Gastroesophageal sphincter (tissue), 4 donors: ENCODE results near the gene PRTFDC1. TPM values are rescaled to one million over a fixed set of nuclear protein-coding genes. Genes with fewer than 3 reads are reported as not detected.

Experiments used
- ATAC-seq: fragments of 150-250 bp; one replicate; pipeline ENCODE4 v1.9.1; 2016; ENCODE audit warnings: mild to moderate bottlenecking, moderate library complexity
- H3K27ac ChIP-seq, 4 donors: fragments of 200-600 bp; sonication (generic) in 3 of 4; 1 replicate in 3 of 4; 2 replicates in 1 of 4; pipeline ENCODE4 v1.5.1; 2016 to 2019
- H3K27me3 ChIP-seq: fragments of 200-600 bp; sonication (generic); one replicate; pipeline ENCODE4 v1.5.1; 2019
- H3K36me3 ChIP-seq, 2 donors: fragments of 200-600 bp; sonication (generic); one replicate each; pipeline ENCODE4 v1.5.1; 2019; ENCODE audit warnings: control low read depth in 1 of 2
- H3K4me1 ChIP-seq, 3 donors: fragments of 200-600 bp; sonication (generic); 1 replicate in 2 of 3; 2 replicates in 1 of 3; pipeline ENCODE4 v1.5.1; 2016 to 2019; ENCODE audit warnings: control low read depth in 2 of 3
- H3K4me3 ChIP-seq, 2 donors: fragments of 200-600 bp; sonication (generic); one replicate each; pipeline ENCODE4 v1.5.1; 2019; ENCODE audit warnings: mild to moderate bottlenecking in 1 of 2, moderate library complexity in 1 of 2
- H3K9me3 ChIP-seq, 3 donors: fragments of 200-600 bp; sonication (generic); one replicate each; pipeline ENCODE4 v1.5.1; 2017 to 2019; ENCODE audit warnings: control low read depth in 2 of 3
- CTCF ChIP-seq, 4 experiments: fragments of 200-600 bp in 2 of 4; fragments of 450-650 bp in 2 of 4; sonication (generic) in 1 of 4; IDR thresholded peaks; one replicate each; pipeline ENCODE4 v1.5.1; 2017 to 2019; ENCODE audit warnings: antibody characterized with exemption in 4 of 4, mild to moderate bottlenecking in 2 of 4, moderate library complexity in 2 of 4
- EP300 ChIP-seq: sonication (generic); formaldehyde crosslinking; IDR thresholded peaks from one replicate; pipeline ENCODE4 v1.6.1; 2017; ENCODE audit warnings: antibody characterized with exemption, mild to moderate bottlenecking
- POLR2A ChIP-seq, 2 donors: fragments of 450-650 bp; IDR thresholded peaks; one replicate each; pipeline ENCODE4 v1.6.1; 2017; ENCODE audit warnings: antibody characterized with exemption in 2 of 2, mild to moderate bottlenecking in 2 of 2, moderate library complexity in 1 of 2
- POLR2AphosphoS5 ChIP-seq: sonication (generic); formaldehyde crosslinking; IDR thresholded peaks from one replicate; pipeline ENCODE4 v1.6.1; 2017; ENCODE audit warnings: antibody characterized with exemption
- WGBS, 2 donors: methylation state at CpG; one replicate each; pipeline ENCODE4 v1.1.5; 2018; ENCODE audit warnings: low coverage in 1 of 2; 5-methylcytosine and 5-hydroxymethylcytosine counted together
- total RNA-seq, 4 donors: library from RNA; depleted of rRNA; stranded (reverse); fragments of >200 nt; gene quantifications; one replicate each; pipeline ENCODE4 v1.1.0, GENCODE V29; 2016

Gene PRTFDC1
- total RNA-seq, 4 donors from 2014 or later = 3.2 to 14.6 (median 7.9) TPM

DNA sequence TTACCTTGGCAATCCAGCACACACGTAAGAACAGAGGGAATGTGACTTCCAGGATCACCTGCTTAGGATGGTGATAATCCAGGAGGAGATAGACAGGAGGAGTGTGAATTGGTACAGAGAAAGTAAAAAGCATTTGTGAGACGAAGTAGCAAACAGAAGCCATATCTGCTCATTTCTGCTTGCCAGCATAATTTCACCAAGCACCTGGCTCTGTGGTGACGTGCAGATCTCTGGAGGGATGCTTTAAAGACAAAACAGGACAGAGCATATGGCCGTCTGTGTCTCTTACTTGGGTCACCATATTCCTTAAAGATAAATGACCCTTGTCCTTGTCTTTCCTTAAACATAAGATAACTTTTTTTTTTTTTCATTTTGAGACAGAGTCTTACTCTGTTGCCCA lies 138.6 kb downstream of the PRTFDC1 start:
- no peaks in the 10 kb centered on the region for H3K36me3 ChIP-seq
- no peaks in the 10 kb centered on the region for H3K27me3 ChIP-seq
- H3K4me3 ChIP-seq = no peak overlapping the region
- no peak overlapping the region for H3K27ac ChIP-seq
- ATAC-seq = no peak
- no peaks in the 10 kb centered on the region for H3K4me1 ChIP-seq
- no peak for TF ChIP-seq POLR2AphosphoS5
- no peak for TF ChIP-seq POLR2A (IDR thresholded peaks at IDR 0.05)
- TF ChIP-seq EP300 = no peak
- no peak for TF ChIP-seq CTCF (IDR thresholded peaks at IDR 0.05)
- peaks cover 0 to 4% (median 0%) of the 10 kb centered on the region in 3 donors for H3K9me3 ChIP-seq
- 67 to 89% methylated on average over 4 of the region's 4 CpGs for WGBS, 2 donors

GRCh38 chr10:24806262-24806661 lies 146.1 kb downstream of the PRTFDC1 start:
- H3K9me3 ChIP-seq = no peaks in the 10 kb centered on the region
- no peaks in the 10 kb centered on the region for H3K27me3 ChIP-seq
- H3K4me1 ChIP-seq = no peaks in the 10 kb centered on the region
- TF ChIP-seq CTCF (IDR thresholded peaks at IDR 0.05) (no peak), EP300 (no peak), POLR2A (IDR thresholded peaks at IDR 0.05) (no peak), POLR2AphosphoS5 (no peak)
- ATAC-seq = no peak
- H3K4me3 ChIP-seq = no peak overlapping the region
- WGBS, 2 donors = 72 to 77% methylated on average over 3 of the region's 5 CpGs
- H3K27ac ChIP-seq = no peak overlapping the region
- no peaks in the 10 kb centered on the region for H3K36me3 ChIP-seq

DNA sequence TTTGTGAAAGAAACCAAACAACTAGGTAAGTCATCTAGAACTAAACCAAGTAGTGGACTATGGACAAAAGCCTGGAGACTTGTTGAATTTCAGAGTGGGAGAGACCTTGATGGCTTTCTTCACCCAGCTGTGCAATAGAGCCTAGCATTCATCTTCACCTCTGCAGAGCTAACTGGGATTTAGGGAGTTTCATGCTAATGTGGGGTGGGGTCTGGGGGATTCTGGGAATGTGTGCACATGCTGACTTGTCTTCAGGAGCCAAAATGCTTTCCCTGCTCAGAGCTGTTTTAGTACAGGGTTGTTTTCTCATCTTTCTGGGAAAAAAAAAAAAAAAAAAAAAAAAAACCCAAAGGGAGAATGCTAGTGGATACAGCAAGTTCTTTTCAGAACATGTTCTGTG lies 147.4 kb downstream of the PRTFDC1 start:
- Histone ChIP-seq H3K9me3 (no peaks in the 10 kb centered on the region), H3K27ac (no peak overlapping the region), H3K27me3 (no peaks in the 10 kb centered on the region), H3K36me3 (no peaks in the 10 kb centered on the region), H3K4me1 (no peaks in the 10 kb centered on the region), H3K4me3 (no peak overlapping the region)
- no peak for TF ChIP-seq CTCF (IDR thresholded peaks at IDR 0.05)
- no peak for TF ChIP-seq POLR2AphosphoS5
- no peak for TF ChIP-seq EP300
- no peak for TF ChIP-seq POLR2A (IDR thresholded peaks at IDR 0.05)
- no peak for ATAC-seq

GRCh38 chr10:24804392-24804791 lies 148.0 kb downstream of the PRTFDC1 start:
- no peaks in the 10 kb centered on the region for H3K4me1 ChIP-seq
- 87 to 89% methylated on average over 4 to 8 of the region's 8 CpGs for WGBS, 2 donors
- H3K27me3 ChIP-seq = no peaks in the 10 kb centered on the region
- H3K4me3 ChIP-seq = no peak overlapping the region
- TF ChIP-seq CTCF (IDR thresholded peaks at IDR 0.05) = no peak
- no peak for TF ChIP-seq POLR2AphosphoS5
- TF ChIP-seq POLR2A (IDR thresholded peaks at IDR 0.05) = no peak
- TF ChIP-seq EP300 = no peak
- no peaks in the 10 kb centered on the region for H3K9me3 ChIP-seq
- no peaks in the 10 kb centered on the region for H3K36me3 ChIP-seq
- no peak overlapping the region for H3K27ac ChIP-seq
- no peak for ATAC-seq

GRCh38 chr10:24802378-24802777 lies 150.0 kb downstream of the PRTFDC1 start:
- Histone ChIP-seq H3K4me3 (no peak overlapping the region), H3K36me3 (no peaks in the 10 kb centered on the region), H3K9me3 (no peaks in the 10 kb centered on the region), H3K27me3 (no peaks in the 10 kb centered on the region), H3K27ac (no peak overlapping the region), H3K4me1 (no peaks in the 10 kb centered on the region)
- no peak for ATAC-seq
- WGBS, 2 donors = 73 to 87% methylated on average over 2 of the region's 2 CpGs
- no peak for TF ChIP-seq CTCF (IDR thresholded peaks at IDR 0.05)
- TF ChIP-seq POLR2AphosphoS5 = no peak
- no peak for TF ChIP-seq POLR2A (IDR thresholded peaks at IDR 0.05)
- TF ChIP-seq EP300 = no peak
